Right renal pelvis (tissue), 4 donors: Measurements from ENCODE around the gene KRTAP17-1. TPM values are rescaled to one million over a fixed set of nuclear protein-coding genes. Genes with fewer than 3 reads are reported as not detected.

Experiments used
- DNase-seq, 4 donors: peaks; one replicate each; pipeline ENCODE4 v3.0.0-alpha.2; 2013; ENCODE audit warnings: low read depth in 4 of 4, low spot score in 3 of 4, missing footprints in 1 of 4
- polyA plus RNA-seq, 4 donors: library from polyadenylated mRNA; unstranded; fragments of 120-200 nt; gene quantifications; one replicate each; pipeline ENCODE4 v1.2.1, GENCODE V29; 2013; ENCODE audit not compliant: insufficient read length in 4 of 4

The KRTAP17-1 gene
- polyA plus RNA-seq, 4 donors: not detected

- no peak for DNase-seq
These were observed 18.3 kb upstream of the KRTAP17-1 start for GRCh38 chr17:41333836-41334235.

- DNase-seq: no peak
These were observed 17.6 kb upstream of the KRTAP17-1 start for GRCh38 chr17:41333098-41333497.

GRCh38 chr17:41332239-41332638 lies 16.7 kb upstream of the KRTAP17-1 start:
- DNase-seq: no peak

GRCh38 chr17:41331606-41332005 lies 16.1 kb upstream of the KRTAP17-1 start:
- no peak for DNase-seq

- DNase-seq: no peak
These were observed 13.9 kb upstream of the KRTAP17-1 start for GRCh38 chr17:41329279-41329948.

GRCh38 chr17:41328207-41328606 lies 12.7 kb upstream of the KRTAP17-1 start:
- DNase-seq: no peak

- DNase-seq: no peak
These were observed 12.1 kb upstream of the KRTAP17-1 start for GRCh38 chr17:41327411-41328120.

DNA sequence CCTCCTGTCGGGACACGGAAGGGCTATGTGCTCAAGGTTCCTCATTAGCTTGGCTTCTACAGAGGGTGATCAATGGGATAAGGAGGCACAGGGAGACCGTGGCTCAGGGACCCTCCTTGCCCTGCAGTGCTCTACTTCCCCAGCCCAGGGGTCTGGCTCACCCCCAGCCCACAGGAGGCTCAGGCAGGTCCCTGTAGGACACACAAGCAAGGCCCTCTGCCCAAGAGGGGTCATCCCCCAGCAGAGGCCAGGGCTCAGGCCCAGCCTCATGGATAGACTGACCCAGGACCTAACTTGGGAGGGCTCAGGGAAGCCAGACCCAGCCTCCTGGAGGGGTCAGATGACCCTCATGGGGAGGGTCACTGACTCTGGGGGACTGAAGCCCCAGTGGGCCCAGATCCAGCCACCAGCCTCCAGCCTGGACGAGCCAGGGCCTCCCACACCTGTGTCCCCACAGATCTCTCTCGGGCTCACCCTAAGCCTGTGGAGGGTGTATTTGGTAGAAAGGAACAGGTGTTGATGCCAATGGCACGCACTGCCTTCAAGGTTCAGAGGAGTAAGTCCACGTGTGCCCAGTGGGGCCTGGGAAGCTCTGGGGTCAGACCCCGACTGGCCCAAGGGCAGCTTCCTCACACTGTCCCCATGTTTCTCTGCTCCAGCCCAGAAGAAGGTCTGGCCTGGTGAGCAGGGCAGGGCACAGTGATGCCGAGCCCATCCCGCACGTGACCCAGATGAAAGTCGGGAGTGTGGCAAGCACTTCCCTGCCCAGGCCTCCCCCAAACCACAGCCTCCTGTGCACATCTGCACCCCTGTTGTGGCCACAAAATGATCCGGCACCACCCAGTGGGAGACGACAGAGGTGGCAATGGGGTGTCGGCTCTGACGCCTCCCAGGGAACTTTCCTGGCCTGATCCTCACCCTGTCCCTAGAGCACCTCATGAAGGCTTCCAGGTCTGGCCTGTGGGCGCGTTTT lies 10.9 kb upstream of the KRTAP17-1 start:
- no peak for DNase-seq

- no peak for DNase-seq
These were observed 10.1 kb upstream of the KRTAP17-1 start for GRCh38 chr17:41325611-41326010.

- DNase-seq: no peak
These were observed 9.6 kb upstream of the KRTAP17-1 start for GRCh38 chr17:41325126-41325525.

DNA sequence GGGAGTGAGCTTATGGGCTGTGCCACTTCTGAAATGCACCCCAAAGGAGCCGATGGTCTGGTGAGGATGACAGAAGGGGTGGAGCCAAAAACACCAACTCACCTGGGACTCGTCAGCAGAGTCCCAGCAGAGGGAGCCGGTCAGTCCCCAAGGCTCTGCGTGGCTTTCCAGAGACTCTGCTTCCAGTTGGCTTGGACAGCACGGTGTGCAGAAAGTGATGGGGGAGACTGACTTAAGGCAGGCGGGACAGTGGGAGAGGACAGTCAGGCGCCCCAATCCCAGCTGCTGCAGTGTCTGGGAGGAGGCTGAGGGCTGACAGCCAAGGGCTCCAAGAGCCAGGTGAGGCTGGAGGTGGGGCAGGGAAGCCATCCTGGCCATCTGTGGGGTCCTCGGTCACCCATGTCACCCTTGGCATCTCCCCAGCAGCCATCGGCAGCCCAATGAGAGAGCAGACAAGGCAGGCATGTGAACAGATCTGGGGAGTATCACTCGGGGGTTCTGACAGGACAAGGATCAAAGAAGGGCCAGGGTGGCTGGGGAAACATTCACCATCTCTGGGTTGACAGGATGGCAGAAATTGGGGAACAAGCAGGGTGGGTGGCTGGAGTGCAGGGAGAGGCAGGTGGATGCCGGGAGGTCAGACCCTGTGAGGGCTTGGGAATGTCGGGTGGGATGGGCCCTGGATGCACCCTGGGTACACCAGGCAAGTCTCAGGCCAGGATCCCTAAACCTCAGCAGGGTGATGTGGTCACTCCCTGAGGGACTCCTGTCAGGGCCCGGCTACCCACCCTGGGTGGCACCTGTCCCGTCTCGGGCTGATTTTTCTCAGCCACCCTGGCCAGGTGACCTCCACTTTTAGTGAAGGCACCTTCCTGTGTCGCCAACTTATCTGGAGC lies 8.9 kb upstream of the KRTAP17-1 start:
- DNase-seq: no peak

DNA sequence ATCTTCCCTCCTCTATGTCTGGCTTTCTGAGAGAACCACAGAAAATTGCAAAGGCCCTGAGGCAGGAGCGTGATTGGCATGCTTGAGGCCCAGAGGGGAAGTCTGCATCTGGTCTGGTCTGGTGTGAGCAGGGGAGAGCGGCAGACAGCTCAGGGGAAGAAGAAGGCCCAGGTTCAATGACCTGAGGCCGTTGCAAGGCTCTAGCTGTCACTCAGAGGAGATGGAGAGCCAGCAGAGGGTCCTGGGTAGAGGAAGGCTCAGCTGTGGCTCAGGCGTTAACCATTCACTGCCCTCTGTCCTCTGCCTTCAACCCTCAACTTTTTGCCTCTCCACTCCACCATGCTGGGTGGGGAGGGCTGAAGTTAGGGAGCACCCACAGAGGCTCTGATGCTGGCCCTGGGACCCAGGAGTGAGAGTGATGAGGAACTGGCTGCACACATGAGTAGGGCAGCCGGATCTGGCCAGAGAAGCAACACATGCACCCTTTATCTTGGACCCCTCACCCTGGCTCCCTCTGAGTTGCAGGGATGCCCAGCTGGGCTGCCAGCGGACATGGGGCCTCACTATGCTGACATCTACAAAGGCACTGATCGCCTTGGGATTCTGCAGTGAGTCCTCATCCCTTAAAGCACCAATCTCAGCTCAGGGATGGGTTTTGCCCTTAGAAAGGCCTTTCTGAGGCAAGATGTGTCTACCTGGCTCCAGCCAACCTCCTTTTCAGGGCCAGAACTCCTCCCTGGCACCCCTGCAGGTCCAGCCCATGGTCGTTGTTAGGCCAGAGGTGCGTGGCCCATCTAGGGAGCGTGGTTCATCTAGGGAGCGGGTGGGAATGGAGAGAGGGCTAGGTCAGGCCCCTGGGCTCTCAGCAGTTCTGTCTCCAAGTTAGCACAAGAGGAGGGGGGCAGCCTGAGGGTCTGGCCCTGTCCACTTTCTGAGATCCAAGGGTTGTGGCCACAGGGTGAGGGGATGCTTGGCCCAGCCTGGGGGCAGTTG lies 7.7 kb upstream of the KRTAP17-1 start:
- DNase-seq: no peak

DNA sequence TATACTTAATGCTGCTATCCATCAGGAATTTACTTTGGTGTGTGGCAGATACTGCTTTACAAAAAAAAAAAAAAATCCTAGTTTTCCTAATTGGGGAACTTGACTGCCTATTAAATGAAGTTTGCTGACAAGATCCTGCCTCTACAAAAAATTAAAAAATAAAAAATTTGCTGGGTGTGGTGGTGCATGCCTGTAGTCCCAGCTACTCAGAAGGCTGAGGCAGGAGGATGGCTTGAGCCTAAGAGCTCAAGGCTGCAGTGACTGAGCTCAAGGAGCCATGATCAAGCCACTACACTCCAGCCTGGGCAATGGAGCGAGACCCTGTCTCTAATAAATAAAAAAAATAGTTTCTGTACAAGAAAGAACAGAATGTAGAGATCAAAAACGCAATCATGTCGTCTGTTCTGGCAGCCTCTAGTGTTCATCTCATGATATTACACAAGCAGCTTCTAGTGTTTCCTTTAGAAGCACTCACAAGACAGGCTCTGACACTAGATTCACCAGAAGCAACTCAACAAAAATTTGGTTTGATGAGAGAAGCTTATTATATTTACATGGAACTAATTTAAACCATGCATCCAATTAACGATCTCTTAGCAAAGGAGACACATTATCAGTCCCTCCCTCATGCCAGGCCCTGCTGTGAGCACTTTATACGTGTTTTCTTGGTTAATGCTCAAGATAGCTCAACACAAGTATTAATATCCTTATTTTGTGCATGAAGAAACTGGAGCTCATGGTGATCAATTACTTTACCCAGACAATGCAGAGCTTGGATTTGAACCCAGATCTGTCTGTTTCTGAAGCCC lies 6.8 kb upstream of the KRTAP17-1 start:
- DNase-seq: no peak

DNA sequence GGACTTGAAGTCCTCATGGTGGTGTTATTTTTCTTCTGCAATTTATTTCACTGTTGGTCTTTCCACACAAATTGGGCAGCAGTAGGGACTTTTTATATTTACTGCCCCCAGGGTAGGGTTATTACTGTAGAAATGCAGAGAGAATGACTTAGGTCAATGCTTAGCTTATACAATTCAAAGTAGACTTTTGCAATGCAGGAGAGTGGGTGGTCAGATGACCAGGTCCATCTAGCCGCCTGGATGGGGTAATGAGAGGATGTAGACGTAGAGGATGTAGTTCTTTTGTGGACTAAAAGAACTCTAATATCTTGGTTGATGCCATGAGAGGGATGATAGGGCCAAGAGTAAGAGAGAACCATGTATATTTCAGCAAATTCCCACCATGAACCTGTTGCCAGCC lies 2.7 kb upstream of the KRTAP17-1 start:
- no peak for DNase-seq

DNA sequence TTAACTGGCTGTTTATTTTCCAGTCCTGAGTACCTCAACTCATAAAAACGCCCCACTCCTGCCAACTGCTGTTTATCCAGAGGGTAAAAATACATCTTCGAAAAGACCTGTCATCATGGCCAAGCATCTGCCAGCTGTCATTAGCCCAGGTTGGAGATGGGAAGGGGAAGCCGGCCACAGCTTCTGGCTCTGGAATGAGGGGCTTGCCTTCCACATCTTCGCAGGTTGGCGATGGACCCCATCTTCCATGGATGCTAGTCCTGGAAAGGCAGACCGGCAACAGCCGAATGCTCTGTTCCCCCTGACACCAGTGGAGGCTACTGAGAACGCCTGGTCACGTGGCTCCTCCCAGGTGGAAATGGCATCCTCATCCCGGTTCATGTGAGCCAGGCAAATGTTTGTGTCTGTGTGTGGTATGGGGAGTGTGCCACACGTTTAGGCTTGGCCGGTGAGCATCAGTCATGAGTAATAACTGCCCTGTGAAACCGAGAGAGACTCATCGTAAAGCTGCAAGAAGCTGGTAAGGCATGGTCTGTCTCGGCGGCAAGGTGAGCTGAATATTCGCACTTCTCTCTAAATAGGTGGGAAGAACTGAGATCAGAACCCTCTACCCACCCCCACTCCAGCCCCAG lies 420 bp upstream of the KRTAP17-1 start:
- no peak for DNase-seq

GRCh38 chr17:41311111-41311510 lies 4.4 kb downstream of the KRTAP17-1 start:
- DNase-seq: no peak

DNA sequence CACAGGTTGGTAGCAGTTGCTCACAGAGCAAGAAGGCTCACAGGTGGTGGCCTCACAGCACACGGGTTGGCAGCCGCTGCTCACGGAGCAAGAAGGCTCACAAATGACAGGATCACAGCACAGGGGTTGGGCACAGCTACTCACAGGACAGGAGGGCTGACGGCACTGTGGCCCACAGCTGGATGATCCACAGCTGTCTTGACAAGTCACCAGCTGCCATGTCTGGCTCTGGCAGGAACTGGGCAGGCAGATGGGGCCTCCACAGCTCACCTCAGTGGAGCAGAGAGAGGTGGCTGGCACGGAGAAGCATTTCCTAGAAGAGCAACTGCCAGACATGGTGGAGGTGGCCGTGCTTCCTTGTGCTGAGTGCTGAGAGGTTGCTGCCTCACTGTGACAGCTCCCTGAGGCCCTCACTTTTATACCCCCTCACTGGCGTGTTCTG lies 6.6 kb downstream of the KRTAP17-1 start, which contains the start of gene KRTAP16-1:
Gene KRTAP16-1 (minus strand): TSS at position 392 of the 442 bp plus-strand sequence. CDS start 56 bp downstream, at position 336.
- no peak for DNase-seq
